C4-2B (cell line): ENCODE measurements around the gene MSX1.

ENCODE experiments used
- H3K27ac ChIP-seq: fragments of 450-650 bp; 2 replicates; pipeline ENCODE4 v1.5.1; 2017
- CTCF ChIP-seq: fragments of 450-650 bp; conservative IDR thresholded peaks from 2 replicates; pipeline ENCODE4 v1.5.1; 2017; ENCODE audit warnings: mild to moderate bottlenecking
- ZFX ChIP-seq: fragments of 450-650 bp; IDR thresholded peaks from 2 replicates; pipeline ENCODE4 v1.6.1; 2017

The MSX1 gene

GRCh38 chr4:4864940-4865704, 5.7 kb downstream of the MSX1 start:
- TF ChIP-seq CTCF (no peak), ZFX (no peak)

GRCh38 chr4:4865705-4866123, 6.2 kb downstream of the MSX1 start:
- no peak overlapping the region for H3K27ac ChIP-seq
- TF ChIP-seq CTCF (no peak), ZFX (no peak)

More at GRCh38 chr4:4864940-4865704, 5.7 kb downstream of the MSX1 start:
- H3K27ac ChIP-seq = no peak overlapping the region

- no peak overlapping the region for H3K27ac ChIP-seq
- TF ChIP-seq CTCF (no peak), ZFX (no peak)
Observed at GRCh38 chr4:4866124-4866865, 6.8 kb downstream of the MSX1 start.

- TF ChIP-seq ZFX = no peak
- no peak for TF ChIP-seq CTCF
- no peak overlapping the region for H3K27ac ChIP-seq
Observed at GRCh38 chr4:4866866-4867374, 7.5 kb downstream of the MSX1 start.

- H3K27ac ChIP-seq = no peak overlapping the region
- TF ChIP-seq ZFX (no peak), CTCF (no peak)
Observed at GRCh38 chr4:4867375-4868039, 8.0 kb downstream of the MSX1 start.

GRCh38 chr4:4868040-4868757, 8.7 kb downstream of the MSX1 start:
- no peak for TF ChIP-seq CTCF
- no peak for TF ChIP-seq ZFX
- no peak overlapping the region for H3K27ac ChIP-seq
